GM12891 (cell line): ENCODE measurements around the gene TCF7L1.

Experiments
- PAX5 ChIP-seq: IDR thresholded peaks from 2 replicates; pipeline ENCODE4 v1.6.1; 2011; ENCODE audit warnings: low read length, moderate library complexity, mild to moderate bottlenecking; ENCODE audit not compliant: insufficient read depth, severe bottlenecking
- POLR2A ChIP-seq: IDR thresholded peaks from 2 replicates; pipeline ENCODE4 v1.6.1; 2011; ENCODE audit warnings: low read depth, low read length, control low read depth
- POLR2AphosphoS5 ChIP-seq: IDR thresholded peaks from 2 replicates; pipeline ENCODE4 v1.6.1; 2011; ENCODE audit warnings: low read depth, low read length, control low read depth
- TAF1 ChIP-seq: IDR thresholded peaks from 2 replicates; pipeline ENCODE4 v1.6.1; 2011; ENCODE audit warnings: low read depth, low read length, control low read depth

DNA sequence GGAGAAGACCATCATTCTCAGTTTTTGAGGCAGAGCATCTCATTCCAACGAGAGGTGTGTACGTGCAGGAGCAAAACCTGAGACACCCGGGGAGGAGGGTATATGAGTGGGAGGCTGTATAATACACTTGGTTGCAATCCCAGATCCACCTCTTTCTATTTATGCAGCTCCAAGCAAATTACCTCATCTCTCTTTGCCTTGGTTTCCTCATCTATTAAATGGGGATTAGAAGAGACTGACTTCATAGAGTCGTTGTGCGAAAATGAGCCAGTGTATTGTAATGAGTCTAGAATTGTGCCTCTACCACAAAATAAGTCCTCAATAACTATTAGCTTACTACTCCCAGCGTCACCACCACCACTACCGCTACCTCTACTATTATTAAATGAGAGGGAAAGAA, 154.5 kb downstream of the TCF7L1 start:
- no peak for TF ChIP-seq POLR2A
- no peak for TF ChIP-seq POLR2AphosphoS5
- no peak for TF ChIP-seq TAF1
- TF ChIP-seq PAX5 = no peak
